H1 (cell line): Measurements from ENCODE around the gene TIMP1. TPM values are rescaled to one million over a fixed set of nuclear protein-coding genes. Genes with fewer than 3 reads are reported as not detected.

Experiments
- CTCF ChIA-PET: fragments of 300-600 bp; sonication (Branson Sonifier 250); formaldehyde crosslinking; loops from one replicate; lab custom pipeline; 2021; ENCODE audit not compliant: partially characterized antibody; lab: Charles Lee
- POLR2A ChIA-PET: fragments of 300-600 bp; sonication (Branson Sonifier 250); formaldehyde crosslinking; loops from one replicate; lab custom pipeline; 2021; ENCODE audit warnings: inconsistent platforms; ENCODE audit not compliant: partially characterized antibody; lab: Charles Lee
- DNase-seq, 2 experiments: peaks; one replicate each; pipeline versions ENCODE4 v3.0.0 to v3.0.0-alpha.2; 2010 to 2022; ENCODE audit warnings: low spot score in 2 of 2, low read depth in 1 of 2, mixed read lengths in 1 of 2
- FAIRE-seq: peaks from 2 replicates; lab custom pipeline; 2011; peaks lifted over from hg19 to GRCh38; lab: Jason Lieb, UNC
- H2AFZ ChIP-seq: 2 replicates; pipeline ENCODE4 v1.8.1; 2012; ENCODE audit warnings: low read length, inconsistent platforms
- H2AK5ac ChIP-seq: 2 replicates; pipeline ENCODE4 v1.6.1; 2013; ENCODE audit warnings: low read depth, low read length
- H2BK120ac ChIP-seq: replicated peaks from 2 replicates; pipeline ENCODE3; 2013; ENCODE audit warnings: low read depth, low read length, inconsistent platforms
- H2BK12ac ChIP-seq: 2 replicates; pipeline ENCODE4 v1.6.1; 2013; ENCODE audit warnings: low read depth, low read length
- H2BK15ac ChIP-seq: 2 replicates; pipeline ENCODE4 v1.6.1; 2013; ENCODE audit warnings: low read length
- H2BK20ac ChIP-seq: 2 replicates; pipeline ENCODE4 v1.6.1; 2013; ENCODE audit warnings: low read length
- H2BK5ac ChIP-seq: 2 replicates; pipeline ENCODE4 v1.6.1; 2013; ENCODE audit warnings: low read depth, low read length
- H3K14ac ChIP-seq: 2 replicates; pipeline ENCODE4 v1.6.1; 2013; ENCODE audit warnings: inconsistent platforms; ENCODE audit not compliant: insufficient read length
- H3K18ac ChIP-seq: 2 replicates; pipeline ENCODE4 v1.6.1; 2013; ENCODE audit warnings: low read length; ENCODE audit errors: extremely low read depth
- H3K23ac ChIP-seq: 2 replicates; pipeline ENCODE4 v1.6.1; 2013; ENCODE audit warnings: inconsistent platforms; ENCODE audit not compliant: insufficient read length
- H3K23me2 ChIP-seq: 2 replicates; pipeline ENCODE4 v1.6.1; 2013; ENCODE audit warnings: low read depth, low read length
- H3K27ac ChIP-seq: 2 replicates; pipeline ENCODE4 v1.6.1; 2011; ENCODE audit warnings: low read depth, low read length, inconsistent platforms
- H3K27me3 ChIP-seq, 4 experiments: replicated peaks in 1 of 4; 1 replicate in 1 of 4; 2 replicates in 3 of 4; pipeline versions ENCODE4 v1.6.1 to v1.8.1; 2011 to 2013; ENCODE audit warnings: low read length in 3 of 4, mild to moderate bottlenecking in 3 of 4, inconsistent platforms in 2 of 4, mixed read lengths in 2 of 4, moderate library complexity in 1 of 4; ENCODE audit not compliant: control insufficient read depth in 3 of 4, insufficient read depth in 3 of 4; ENCODE audit errors: extremely low read depth in 1 of 4
- H3K36me3 ChIP-seq, 4 experiments: 2 replicates each; pipeline versions ENCODE4 v1.6.1 to v1.8.1; 2011 to 2013; ENCODE audit warnings: mild to moderate bottlenecking in 4 of 4, low read length in 3 of 4, moderate library complexity in 2 of 4, control low read depth in 1 of 4, inconsistent platforms in 1 of 4; ENCODE audit not compliant: insufficient read depth in 4 of 4, control insufficient read depth in 2 of 4
- H3K4ac ChIP-seq: replicated peaks from 2 replicates; pipeline ENCODE3; 2013; ENCODE audit warnings: low read length, low read depth, mixed read lengths, inconsistent platforms; ENCODE audit not compliant: insufficient read length
- H3K4me1 ChIP-seq, 4 experiments: replicated peaks in 1 of 4; 1 replicate in 1 of 4; 2 replicates in 3 of 4; pipeline versions ENCODE4 v1.6.1 to v1.8.1; 2011 to 2013; ENCODE audit warnings: low read length in 3 of 4, inconsistent platforms in 2 of 4, mixed read lengths in 1 of 4; ENCODE audit not compliant: insufficient read depth in 4 of 4, control insufficient read depth in 3 of 4
- H3K4me2 ChIP-seq, 2 experiments: 2 replicates each; pipeline versions ENCODE4 v1.6.1 to v1.8.1; 2011 to 2013; ENCODE audit warnings: low read depth in 2 of 2, low read length in 2 of 2, control low read depth in 1 of 2, inconsistent platforms in 1 of 2, mild to moderate bottlenecking in 1 of 2; ENCODE audit not compliant: insufficient read depth in 1 of 2
- H3K4me3 ChIP-seq, 4 experiments: fragments of 200-600, 300-600 bp in 1 of 4; sonication (generic), shearing (Covaris generic), sonication (Bioruptor Twin) in 1 of 4; 2 replicates each; pipeline versions ENCODE4 v1.5.1 to v1.8.1; 2011 to 2016; ENCODE audit warnings: low read length in 4 of 4, low read depth in 3 of 4, control low read depth in 2 of 4, inconsistent platforms in 2 of 4, mild to moderate bottlenecking in 2 of 4, mixed read lengths in 1 of 4, moderate library complexity in 1 of 4; ENCODE audit not compliant: insufficient read depth in 2 of 4; ENCODE audit errors: extremely low read depth in 1 of 4
- H3K56ac ChIP-seq: replicated peaks from 2 replicates; pipeline ENCODE3; 2013; ENCODE audit warnings: low read depth, mild to moderate bottlenecking, mixed read lengths, low read length, inconsistent platforms; ENCODE audit not compliant: insufficient read length
- H3K79me1 ChIP-seq: 2 replicates; pipeline ENCODE4 v1.6.1; 2013; ENCODE audit warnings: low read depth, low read length, control low read depth
- H3K79me2 ChIP-seq, 2 experiments: 2 replicates each; pipeline versions ENCODE4 v1.6.1 to v1.8.1; 2012 to 2013; ENCODE audit warnings: low read length in 2 of 2, mild to moderate bottlenecking in 2 of 2, inconsistent platforms in 1 of 2; ENCODE audit not compliant: insufficient read depth in 2 of 2, control insufficient read depth in 1 of 2
- H3K9ac ChIP-seq, 4 experiments: replicated peaks in 1 of 4; 1 replicate in 1 of 4; 2 replicates in 3 of 4; pipeline versions ENCODE4 v1.6.1 to v1.8.1; 2011 to 2013; ENCODE audit warnings: low read depth in 3 of 4, low read length in 3 of 4, control low read depth in 2 of 4, mild to moderate bottlenecking in 2 of 4, moderate library complexity in 2 of 4, inconsistent platforms in 1 of 4; ENCODE audit errors: extremely low read depth in 1 of 4
- H3K9me3 ChIP-seq, 2 experiments: 2 replicates each; pipeline versions ENCODE4 v1.6.1 to v1.8.1; 2012 to 2013; ENCODE audit warnings: mild to moderate bottlenecking in 2 of 2, moderate library complexity in 2 of 2, control low read depth in 1 of 2, inconsistent platforms in 1 of 2, low read depth in 1 of 2, low read length in 1 of 2, mixed read lengths in 1 of 2; ENCODE audit not compliant: insufficient read depth in 2 of 2
- H4K20me1 ChIP-seq, 2 experiments: replicated peaks in 1 of 2; 2 replicates each; pipeline versions ENCODE3 to v1.8.1; 2011 to 2013; ENCODE audit warnings: inconsistent platforms in 2 of 2, low read length in 2 of 2, mild to moderate bottlenecking in 1 of 2; ENCODE audit not compliant: insufficient read depth in 2 of 2, control insufficient read depth in 1 of 2
- H4K5ac ChIP-seq: 2 replicates; pipeline ENCODE4 v1.6.1; 2013; ENCODE audit warnings: low read length, low read depth, mixed read lengths, inconsistent platforms; ENCODE audit not compliant: insufficient read length
- H4K8ac ChIP-seq: 2 replicates; pipeline ENCODE4 v1.8.0; 2013; ENCODE audit warnings: mild to moderate bottlenecking, moderate library complexity, low read length, inconsistent platforms; ENCODE audit not compliant: insufficient read depth; ENCODE audit errors: extremely low read depth
- H4K91ac ChIP-seq: replicated peaks from 2 replicates; pipeline ENCODE3; 2013; ENCODE audit warnings: low read length, mixed read lengths, inconsistent platforms; ENCODE audit not compliant: insufficient read length
- EP300 ChIP-seq, 2 experiments: IDR thresholded peaks; 1 replicate in 1 of 2; 2 replicates in 1 of 2; pipeline ENCODE4 v1.6.1; 2011 to 2012; ENCODE audit warnings: low read depth in 2 of 2, low read length in 2 of 2, mild to moderate bottlenecking in 2 of 2, borderline replicate concordance in 1 of 2, inconsistent platforms in 1 of 2, moderate library complexity in 1 of 2
- EZH2 ChIP-seq: fragments of 200-600 bp; sonication (generic); IDR thresholded peaks from 2 replicates; pipeline ENCODE4 v1.7.1; 2012; ENCODE audit warnings: low read depth, mild to moderate bottlenecking, moderate library complexity, low read length, inconsistent platforms; ENCODE audit not compliant: severe bottlenecking
- HDAC2 ChIP-seq, 2 experiments: fragments of 300-600 bp in 1 of 2; sonication (generic) in 1 of 2; IDR thresholded peaks; 2 replicates each; pipeline ENCODE4 v1.6.1; 2011 to 2012; ENCODE audit warnings: low read depth in 2 of 2, low read length in 2 of 2, mild to moderate bottlenecking in 2 of 2, moderate library complexity in 2 of 2, borderline replicate concordance in 1 of 2, inconsistent platforms in 1 of 2
- NRF1 ChIP-seq: IDR thresholded peaks from 2 replicates; pipeline ENCODE4 v1.6.1; 2011; ENCODE audit warnings: mild to moderate bottlenecking, low read depth, low read length, improper control_type of control experiment
- SRF ChIP-seq: IDR thresholded peaks from 2 replicates; pipeline ENCODE4 v1.6.1; 2011; ENCODE audit warnings: mild to moderate bottlenecking, low read depth, low read length, moderate library complexity
- TBP ChIP-seq: IDR thresholded peaks from 2 replicates; pipeline ENCODE4 v1.6.1; 2011; ENCODE audit warnings: low read depth, low read length, improper control_type of control experiment
- polyA plus RNA-seq, 7 experiments: library from polyadenylated mRNA; depleted of rRNA in 3 of 7; stranded (reverse) in 5 of 7; unstranded in 2 of 7; fragments of >200 nt in 5 of 7; fragments of 200-250 nt in 2 of 7; gene quantifications; 1 replicate in 5 of 7; 2 replicates in 1 of 7; 4 replicates in 1 of 7; pipeline versions ENCODE4 v1.2.1 to v1.2.3, GENCODE V29; 2011 to 2013; ENCODE audit warnings: missing spikeins in 2 of 7, mixed read lengths in 2 of 7
- total RNA-seq: library from RNA; stranded (reverse); fragmentation: NEBNext Ultra II Directional; extraction: Animal tissue kit (Norgen Biotek cat#: 25700); gene quantifications from 2 replicates; pipeline ENCODE4 v1.2.1, GENCODE V29; 2021
- TF ChIP-seq, protein P1 (sequence below): IDR thresholded peaks from 2 replicates; pipeline ENCODE4 v1.6.1; 2011; ENCODE audit warnings: low read length, improper control_type of control experiment
- TF ChIP-seq, protein P2 (sequence below): IDR thresholded peaks from 2 replicates; pipeline ENCODE4 v1.6.1; 2012; ENCODE audit warnings: inconsistent platforms

TIMP1 gene
- total and polyA plus RNA-seq, 2 of the 8 experiments (the other 6 are each of a cell fraction or from before 2014, with no cell fraction given) = 58.6 to 142 TPM

DNA sequence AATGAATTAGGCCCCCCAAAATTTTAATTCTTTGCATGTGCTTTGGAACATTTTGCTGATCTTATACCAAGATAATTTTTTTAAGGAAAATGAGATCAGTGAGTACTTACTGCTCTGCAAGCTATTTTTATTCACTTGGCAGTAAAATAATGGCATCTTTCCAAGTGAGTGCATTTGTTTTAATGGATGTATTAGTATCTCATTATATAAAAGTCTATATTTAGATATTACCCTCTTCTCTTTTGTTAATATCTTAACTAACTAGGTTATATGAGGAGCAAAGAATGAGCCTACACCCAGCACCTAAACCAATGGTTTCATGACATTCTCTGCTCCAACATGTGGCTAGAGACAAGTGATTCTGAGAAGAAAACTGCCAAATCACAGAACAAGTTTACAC lies 42.4 kb upstream of the TIMP1 start:
- no peak for DNase-seq
- POLR2A ChIA-PET = interaction anchor here (0.9 to 1.4 kb wide), 2 partner anchors 16 to 22 kb away, joined by 3 read pairs; no protein-coding TSS in a partner anchor
- no peak overlapping the region for H3K9ac ChIP-seq
- H3K36me3 ChIP-seq = no peaks in the 10 kb centered on the region
- H2BK5ac ChIP-seq = no peak overlapping the region
- no peak overlapping the region for H2BK15ac ChIP-seq
- H3K4me2 ChIP-seq = no peak overlapping the region
- no peak overlapping the region for H2BK20ac ChIP-seq
- H4K91ac ChIP-seq = no peak overlapping the region
- no peaks in the 10 kb centered on the region for H3K9me3 ChIP-seq
- H3K79me2 ChIP-seq = no peaks in the 10 kb centered on the region
- no peak overlapping the region for H4K8ac ChIP-seq
- no peak overlapping the region for H3K27ac ChIP-seq
- H3K4me1 ChIP-seq = no peaks in the 10 kb centered on the region
- CTCF ChIA-PET = interaction anchor here (1.0 to 1.7 kb wide), 4 partner anchors 78 to 108 kb away, joined by 3 to 4 read pairs (median 4); no protein-coding TSS in a partner anchor
- no peak overlapping the region for H2AFZ ChIP-seq
- no peak overlapping the region for H4K5ac ChIP-seq
- H3K4ac ChIP-seq = no peak overlapping the region
- H3K18ac ChIP-seq = no peak overlapping the region
- H3K14ac ChIP-seq = no peak overlapping the region
- FAIRE-seq = no peak
- no peak overlapping the region for H2BK12ac ChIP-seq
- no peak overlapping the region for H3K23ac ChIP-seq
- TF ChIP-seq, protein P1, sequence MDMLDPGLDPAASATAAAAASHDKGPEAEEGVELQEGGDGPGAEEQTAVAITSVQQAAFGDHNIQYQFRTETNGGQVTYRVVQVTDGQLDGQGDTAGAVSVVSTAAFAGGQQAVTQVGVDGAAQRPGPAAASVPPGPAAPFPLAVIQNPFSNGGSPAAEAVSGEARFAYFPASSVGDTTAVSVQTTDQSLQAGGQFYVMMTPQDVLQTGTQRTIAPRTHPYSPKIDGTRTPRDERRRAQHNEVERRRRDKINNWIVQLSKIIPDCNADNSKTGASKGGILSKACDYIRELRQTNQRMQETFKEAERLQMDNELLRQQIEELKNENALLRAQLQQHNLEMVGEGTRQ = no peak
- no peak for TF ChIP-seq TBP
- TF ChIP-seq NRF1 = no peak
- TF ChIP-seq EP300 (IDR thresholded peaks at IDR 0.05; ENCODE audit: borderline replicate concordance in 1 of 2, low read depth in 2 of 2, low read length in 2 of 2) = no peak
- TF ChIP-seq HDAC2 (IDR thresholded peaks at IDR 0.05; ENCODE audit: borderline replicate concordance in 1 of 2, low read depth in 2 of 2, low read length in 2 of 2) = no peak
- no peak for TF ChIP-seq SRF
- TF ChIP-seq, protein P2, sequence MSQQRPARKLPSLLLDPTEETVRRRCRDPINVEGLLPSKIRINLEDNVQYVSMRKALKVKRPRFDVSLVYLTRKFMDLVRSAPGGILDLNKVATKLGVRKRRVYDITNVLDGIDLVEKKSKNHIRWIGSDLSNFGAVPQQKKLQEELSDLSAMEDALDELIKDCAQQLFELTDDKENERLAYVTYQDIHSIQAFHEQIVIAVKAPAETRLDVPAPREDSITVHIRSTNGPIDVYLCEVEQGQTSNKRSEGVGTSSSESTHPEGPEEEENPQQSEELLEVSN = no peak
- TF ChIP-seq EZH2 = no peak
- no peaks in the 10 kb centered on the region for H3K27me3 ChIP-seq
- H4K20me1 ChIP-seq = no peaks in the 10 kb centered on the region
- H3K56ac ChIP-seq = no peak overlapping the region
- no peak overlapping the region for H2AK5ac ChIP-seq
- H3K79me1 ChIP-seq = no peaks in the 10 kb centered on the region
- H2BK120ac ChIP-seq = no peak overlapping the region
- H3K4me3 ChIP-seq = no peak overlapping the region
- H3K23me2 ChIP-seq = no peaks in the 10 kb centered on the region
